GM18909 (cell line): ENCODE measurements around the gene EXT2.

Experiments used
- ATAC-seq: cut with Tn5 transposase; IDR thresholded peaks from one replicate; pipeline ENCODE4 v1.9.1; 2021; ENCODE audit warnings: mild to moderate bottlenecking; ENCODE audit not compliant: unreplicated experiment, poor library complexity

EXT2 gene

GRCh38 chr11:44159848-44160721, 64.6 kb downstream of the EXT2 start:
- peak; percentile 65 for ATAC-seq

DNA sequence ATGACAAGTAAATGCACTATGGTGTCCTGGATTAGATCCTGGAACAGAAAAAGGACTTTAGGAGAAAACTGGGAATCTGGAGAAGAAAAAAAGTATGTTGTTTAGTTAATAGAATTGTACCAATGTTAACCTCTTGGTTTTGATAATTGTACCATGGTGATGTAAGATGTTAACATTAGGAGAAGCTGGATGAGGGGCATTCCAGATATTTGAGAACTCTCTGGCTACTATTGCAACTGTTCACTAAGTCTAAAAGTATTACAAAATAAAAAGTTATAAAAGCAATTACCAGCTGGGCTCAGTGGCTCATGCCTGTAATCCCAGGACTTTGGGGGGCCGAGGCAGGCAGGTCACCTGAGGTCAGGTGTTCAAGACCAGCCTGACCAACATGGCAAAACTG, 66.5 kb downstream of the EXT2 start:
- no peak for ATAC-seq

GRCh38 chr11:44162662-44163061, 67.2 kb downstream of the EXT2 start:
- ATAC-seq = no peak

GRCh38 chr11:44165432-44165831, 70.0 kb downstream of the EXT2 start:
- no peak for ATAC-seq

DNA sequence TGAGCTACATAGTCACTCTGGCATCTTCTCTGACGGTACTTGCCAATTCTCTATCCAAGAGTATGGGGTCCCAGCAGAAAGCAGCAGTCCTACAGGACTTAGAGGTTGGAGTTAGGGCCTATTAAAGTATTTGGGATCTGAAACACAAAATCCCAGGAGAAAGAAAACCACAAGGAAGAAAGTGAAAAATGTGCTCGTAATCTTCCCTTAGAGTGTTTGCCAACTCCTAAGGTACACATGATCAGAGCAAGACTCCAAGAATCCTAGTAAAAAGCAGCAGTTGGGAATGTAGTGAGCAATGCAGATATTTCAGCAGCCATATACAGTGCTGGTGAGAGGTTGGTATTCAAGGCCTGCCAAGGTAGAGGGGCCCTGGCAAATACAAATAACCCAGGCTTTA, 71.6 kb downstream of the EXT2 start:
- no peak for ATAC-seq

DNA sequence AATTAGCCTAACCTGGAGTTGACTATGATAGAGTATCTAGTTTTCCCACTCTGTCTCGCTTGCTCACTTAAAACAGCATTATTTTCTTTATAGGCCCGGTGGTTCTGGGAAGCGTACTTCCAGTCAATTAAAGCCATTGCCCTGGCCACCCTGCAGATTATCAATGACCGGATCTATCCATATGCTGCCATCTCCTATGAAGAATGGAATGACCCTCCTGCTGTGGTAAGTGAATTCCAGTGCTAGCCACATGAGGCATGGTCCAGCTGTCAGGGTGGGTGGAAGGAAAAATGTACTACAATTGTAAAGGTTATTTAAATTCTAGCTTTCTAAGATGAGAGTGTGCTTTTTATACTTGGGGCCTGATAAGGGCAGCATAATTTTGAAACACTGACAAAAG, 76.0 kb downstream of the EXT2 start:
- no peak for ATAC-seq

GRCh38 chr11:44172966-44173365, 77.5 kb downstream of the EXT2 start:
- no peak for ATAC-seq

- ATAC-seq = no peak
Measured at GRCh38 chr11:44174842-44175241, 79.4 kb downstream of the EXT2 start.

- no peak for ATAC-seq
Measured at GRCh38 chr11:44176546-44177213, 81.2 kb downstream of the EXT2 start.

- ATAC-seq = no peak
Measured at GRCh38 chr11:44177905-44178304, 82.4 kb downstream of the EXT2 start.

DNA sequence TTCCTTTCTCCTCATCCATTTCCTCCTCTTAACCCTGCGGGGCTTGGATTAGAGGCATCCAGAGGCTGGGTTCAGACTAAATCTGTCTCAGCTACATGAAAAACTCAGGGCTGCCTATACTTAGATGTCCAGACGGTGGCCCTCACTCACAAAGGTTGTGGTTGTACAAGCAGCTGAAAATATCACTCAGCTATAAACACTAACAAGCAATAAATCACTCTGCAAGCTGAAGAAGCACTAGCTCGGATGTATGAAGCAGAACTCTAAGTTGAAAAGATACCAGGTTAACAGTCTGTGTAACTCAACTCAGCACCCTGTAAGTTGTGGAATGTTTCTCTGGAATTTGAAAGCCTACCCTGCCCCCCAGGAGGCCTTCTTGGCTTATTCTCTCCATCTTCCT, 82.9 kb downstream of the EXT2 start:
- ATAC-seq = no peak

GRCh38 chr11:44179173-44179572, 83.7 kb downstream of the EXT2 start:
- ATAC-seq = no peak

- no peak for ATAC-seq
Measured at GRCh38 chr11:44180107-44180506, 84.6 kb downstream of the EXT2 start.

DNA sequence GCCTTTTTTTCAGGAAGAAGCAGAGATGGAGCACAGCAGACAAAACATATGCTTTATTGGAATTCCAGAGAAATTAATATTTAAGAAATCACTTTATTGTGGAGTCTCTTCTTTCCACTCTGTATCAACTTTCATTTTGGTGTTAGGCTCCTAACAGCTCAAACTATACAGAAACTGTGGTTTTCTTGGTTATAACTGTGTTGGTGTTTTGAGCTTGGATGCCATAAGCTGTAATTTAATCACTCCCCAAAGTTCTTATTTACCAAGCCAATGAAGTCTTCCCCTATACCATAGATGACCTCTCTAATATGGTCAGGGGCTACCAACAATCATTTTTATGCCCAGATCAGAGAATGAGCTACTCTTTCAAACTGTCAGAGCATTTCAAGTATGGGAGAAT, 90.0 kb downstream of the EXT2 start:
- ATAC-seq = no peak

GRCh38 chr11:44186321-44186930, 90.9 kb downstream of the EXT2 start:
- no peak for ATAC-seq

- no peak for ATAC-seq
Measured at GRCh38 chr11:44188643-44189042, 93.2 kb downstream of the EXT2 start.

DNA sequence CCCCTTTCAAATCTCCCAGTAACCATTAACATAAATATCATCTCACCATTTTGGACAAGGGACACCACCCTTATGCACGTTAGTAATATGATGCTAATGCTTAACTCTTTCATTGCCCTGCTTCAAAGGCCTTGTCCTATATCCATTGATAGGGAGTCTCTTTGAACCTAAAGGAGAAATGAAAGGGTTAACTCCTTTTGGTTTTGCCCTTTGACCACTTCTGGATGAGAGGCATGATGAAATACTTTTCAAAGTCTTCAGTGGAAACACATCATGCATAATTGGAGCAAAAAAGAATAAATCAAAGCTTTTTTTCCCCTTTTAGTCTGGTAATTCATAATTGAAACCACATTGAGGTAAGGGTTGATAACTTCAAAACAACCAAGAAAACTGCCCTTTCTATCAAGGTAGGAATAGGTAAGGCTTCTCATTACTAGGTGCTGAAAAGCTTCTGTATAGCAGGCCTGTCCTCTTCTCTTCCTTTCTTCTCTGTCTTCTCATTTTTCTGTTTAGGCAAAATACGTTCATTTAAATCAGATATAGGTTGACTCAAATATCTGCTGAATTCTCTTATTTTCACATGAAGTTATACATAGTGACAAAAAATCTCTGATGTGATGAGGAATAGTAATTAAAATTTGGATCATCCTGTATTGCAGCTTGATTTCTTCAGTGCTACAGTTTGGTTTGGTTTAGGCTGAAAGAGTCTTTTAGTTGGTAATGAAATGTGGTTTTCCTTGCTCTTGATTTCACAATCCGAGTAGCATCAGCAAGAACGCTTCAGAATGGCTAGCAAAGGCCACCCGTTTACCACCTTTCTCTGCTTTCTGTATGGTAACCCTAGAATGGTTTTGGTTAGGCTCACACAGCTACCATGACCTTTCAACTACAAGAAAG, 94.8 kb downstream of the EXT2 start:
- ATAC-seq = no peak

GRCh38 chr11:44190883-44191230, 95.4 kb downstream of the EXT2 start:
- ATAC-seq = no peak

DNA sequence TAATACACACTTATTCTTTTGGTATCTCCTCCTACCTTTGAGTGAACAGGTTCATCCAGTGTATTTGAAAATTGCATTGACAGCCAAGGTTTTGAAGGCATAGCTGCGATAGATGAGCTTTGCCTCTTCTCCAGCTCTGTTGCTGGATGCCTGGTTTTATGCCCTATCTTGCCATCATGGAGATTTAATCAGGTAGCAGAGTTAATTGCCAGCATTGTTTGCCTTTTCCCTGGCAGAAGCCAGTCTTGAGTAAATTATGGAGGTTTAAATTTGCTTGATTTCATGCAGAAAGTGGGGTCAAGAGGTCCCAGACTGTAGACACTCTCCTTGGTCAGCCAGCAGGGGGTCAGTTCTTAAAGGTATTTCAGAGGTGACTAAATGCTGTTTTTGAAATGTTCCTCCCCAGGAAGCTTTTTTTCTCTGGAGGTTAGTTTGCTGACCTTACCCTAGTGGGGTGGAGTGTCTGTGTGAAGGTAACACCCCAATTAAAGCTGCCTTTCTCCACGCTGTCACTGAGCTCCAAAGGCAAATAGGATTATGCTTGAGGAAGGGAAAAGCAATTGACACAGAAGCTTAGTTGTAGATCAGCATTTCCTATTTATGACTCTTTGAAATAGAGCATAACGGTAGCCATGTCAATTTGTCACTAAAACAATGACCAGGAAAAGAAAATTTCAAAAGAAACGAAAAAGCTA, 96.0 kb downstream of the EXT2 start:
- no peak for ATAC-seq

DNA sequence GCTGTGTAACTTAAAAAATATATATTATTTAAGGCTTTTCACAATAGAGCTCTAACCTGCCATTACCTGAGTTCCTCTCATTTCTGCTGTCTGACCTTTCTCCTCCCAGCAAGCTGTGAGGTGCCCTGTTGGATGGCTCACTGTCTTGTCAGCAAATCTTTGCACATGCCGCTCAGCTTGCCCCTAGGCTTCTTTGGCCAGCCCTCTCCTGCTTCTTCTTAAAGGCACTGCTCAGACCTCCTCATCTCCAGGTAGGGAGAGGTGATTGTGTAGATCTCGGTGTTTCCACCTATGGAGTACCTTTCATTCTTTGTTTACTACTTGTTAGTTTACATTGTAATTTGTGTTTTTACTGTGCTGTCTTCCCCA, 96.5 kb downstream of the EXT2 start:
- ATAC-seq = no peak
